Stomach (tissue), 4 donors: ENCODE data around the gene PSMC4.

ENCODE experiments used
- CTCF ChIP-seq, 7 experiments: fragments of 450-650 bp in 4 of 7; fragments of 200-600 bp in 3 of 7; sonication (generic) in 3 of 7; IDR thresholded peaks; one replicate each; pipeline ENCODE4 v1.5.1; 2016 to 2019; ENCODE audit warnings: antibody characterized with exemption in 7 of 7, control low read depth in 2 of 7, mild to moderate bottlenecking in 1 of 7
- EP300 ChIP-seq: sonication (generic); formaldehyde crosslinking; IDR thresholded peaks from one replicate; pipeline ENCODE4 v1.6.1; 2017; ENCODE audit warnings: antibody characterized with exemption
- POLR2A ChIP-seq, 4 donors: fragments of 450-650 bp; IDR thresholded peaks; one replicate each; pipeline ENCODE4 v1.6.1; 2016; ENCODE audit warnings: antibody characterized with exemption in 4 of 4, control low read depth in 2 of 4, mild to moderate bottlenecking in 1 of 4, moderate library complexity in 1 of 4

- TF ChIP-seq CTCF (IDR thresholded peaks at IDR 0.05) (no peak), POLR2A (IDR thresholded peaks at IDR 0.05) (no peak), EP300 (no peak)
These were observed 3.6 kb downstream of the PSMC4 start for GRCh38 chr19:39974377-39975155.
